ENCODE measurements around the gene THSD4.

The THSD4 gene

DNA sequence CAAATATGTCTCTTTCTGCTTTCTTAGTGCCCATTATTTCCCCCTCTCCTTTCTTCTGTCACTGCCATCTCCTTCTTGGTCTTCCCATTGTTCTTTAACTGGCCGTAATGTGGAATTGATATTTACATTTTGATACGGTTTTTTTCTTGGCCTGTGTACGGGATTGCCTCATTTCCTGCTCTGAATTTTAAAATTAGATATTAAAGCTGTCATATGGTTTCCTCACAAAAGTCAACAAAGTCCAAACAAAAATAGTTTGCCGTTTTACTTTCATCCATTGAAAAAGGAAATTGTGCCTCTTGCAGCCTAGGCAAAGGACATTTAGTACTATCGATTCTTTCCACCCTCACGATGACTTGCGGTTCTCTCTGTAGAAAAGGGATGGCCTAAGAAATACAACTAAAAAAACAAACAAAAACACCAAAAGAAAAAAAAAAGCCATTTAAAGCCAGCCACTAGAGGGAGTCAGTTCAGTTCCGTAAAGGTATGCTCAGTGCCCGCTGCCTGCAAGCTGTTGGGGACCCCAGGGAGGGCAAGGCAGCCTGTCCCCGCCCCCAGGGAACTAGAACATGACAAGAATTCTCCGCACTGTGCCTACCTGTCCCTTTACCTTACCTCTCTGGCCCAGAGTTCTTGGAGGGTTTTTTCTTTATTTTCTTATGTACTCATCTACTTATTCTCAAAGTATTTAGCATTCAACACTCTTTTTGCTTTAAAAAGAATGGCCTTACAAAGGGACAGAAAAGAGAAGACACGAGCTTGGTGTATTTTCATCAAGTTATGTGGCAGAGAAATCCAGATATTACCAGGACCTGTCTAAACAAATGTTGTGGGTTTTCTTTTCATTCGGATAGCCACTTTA lies 665.1 kb downstream of the THSD4 start:
- no peak for DNase-seq

- DNase-seq, result no peak
These were observed 666.1 kb downstream of the THSD4 start for GRCh38 chr15:71781179-71781964.

DNA sequence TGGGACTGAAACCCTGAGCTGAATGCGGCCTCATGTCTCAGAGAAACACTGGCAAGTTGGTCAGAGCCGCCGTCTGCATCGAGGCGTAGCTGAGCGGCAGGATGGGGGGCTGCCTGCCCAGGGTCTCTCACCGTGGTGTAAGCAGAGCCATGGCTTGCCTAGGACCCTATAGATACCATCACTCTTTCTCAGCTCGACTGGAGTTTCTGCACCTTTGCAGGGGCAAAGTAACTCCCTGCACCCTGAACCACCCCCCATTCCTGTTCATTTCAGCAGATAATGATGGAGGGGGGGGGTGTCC lies 666.6 kb downstream of the THSD4 start:
- DNase-seq, result no peak

- no peak for DNase-seq
These were observed 667.3 kb downstream of the THSD4 start for GRCh38 chr15:71782422-71783165.

DNA sequence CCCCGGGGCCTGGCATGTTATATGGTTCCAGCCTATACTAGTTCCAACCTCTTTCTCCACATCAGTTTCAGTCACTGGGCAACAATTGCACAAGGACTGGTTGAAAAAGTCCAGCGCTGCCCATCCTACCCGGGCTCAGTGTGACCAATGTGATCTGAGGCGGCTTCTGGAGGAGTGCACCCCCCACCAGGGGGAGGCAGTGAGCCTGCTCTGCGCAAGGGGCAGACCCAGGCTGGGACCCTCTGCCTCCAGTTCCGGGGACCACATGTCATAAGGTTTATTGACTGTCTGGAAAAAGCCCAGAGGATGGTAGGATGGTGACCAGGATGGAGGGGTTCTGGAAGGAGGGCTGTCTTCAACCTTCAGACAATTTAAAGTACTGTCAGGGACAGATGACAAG lies 669.4 kb downstream of the THSD4 start:
- no peak for DNase-seq

DNA sequence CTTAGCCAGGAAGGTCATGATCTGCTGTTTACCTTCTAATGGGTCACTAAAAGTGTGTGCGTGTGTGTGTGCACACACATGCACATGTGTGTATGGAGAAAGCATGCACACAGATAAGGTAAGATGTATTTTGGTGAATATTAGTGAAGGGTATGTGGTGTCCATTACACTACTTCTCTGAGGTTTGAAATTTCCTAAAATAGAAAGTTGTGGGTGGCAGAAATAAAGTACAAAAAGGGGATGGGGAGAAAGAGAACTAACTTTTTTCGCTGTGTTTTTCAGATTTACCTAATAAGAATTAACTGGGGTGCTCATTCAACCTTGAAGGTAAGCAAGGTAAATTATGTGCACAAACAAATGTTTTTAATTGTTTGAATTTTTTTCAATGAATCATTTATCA lies 670.7 kb downstream of the THSD4 start:
- DNase-seq, result no peak

DNA sequence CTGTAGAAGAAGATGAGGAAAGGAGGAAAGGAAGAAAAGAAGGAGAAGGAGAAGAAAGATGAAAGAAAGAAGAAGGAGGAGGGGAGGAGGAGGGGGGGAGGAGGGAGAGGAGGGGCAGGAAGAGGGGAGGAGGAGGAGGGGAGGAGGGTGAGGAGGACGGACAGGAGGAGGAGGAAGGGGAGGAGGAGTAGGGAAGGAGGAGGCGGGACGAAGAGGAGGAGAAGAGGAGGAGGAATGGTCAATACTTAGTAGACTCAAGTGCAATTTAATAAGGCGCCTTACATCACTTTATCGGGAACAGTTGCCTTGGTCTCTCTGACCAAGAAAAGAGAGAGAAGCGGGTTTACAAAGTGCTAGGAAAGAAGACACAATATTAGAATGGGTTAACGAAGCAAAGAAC lies 671.4 kb downstream of the THSD4 start:
- no peak for DNase-seq

DNA sequence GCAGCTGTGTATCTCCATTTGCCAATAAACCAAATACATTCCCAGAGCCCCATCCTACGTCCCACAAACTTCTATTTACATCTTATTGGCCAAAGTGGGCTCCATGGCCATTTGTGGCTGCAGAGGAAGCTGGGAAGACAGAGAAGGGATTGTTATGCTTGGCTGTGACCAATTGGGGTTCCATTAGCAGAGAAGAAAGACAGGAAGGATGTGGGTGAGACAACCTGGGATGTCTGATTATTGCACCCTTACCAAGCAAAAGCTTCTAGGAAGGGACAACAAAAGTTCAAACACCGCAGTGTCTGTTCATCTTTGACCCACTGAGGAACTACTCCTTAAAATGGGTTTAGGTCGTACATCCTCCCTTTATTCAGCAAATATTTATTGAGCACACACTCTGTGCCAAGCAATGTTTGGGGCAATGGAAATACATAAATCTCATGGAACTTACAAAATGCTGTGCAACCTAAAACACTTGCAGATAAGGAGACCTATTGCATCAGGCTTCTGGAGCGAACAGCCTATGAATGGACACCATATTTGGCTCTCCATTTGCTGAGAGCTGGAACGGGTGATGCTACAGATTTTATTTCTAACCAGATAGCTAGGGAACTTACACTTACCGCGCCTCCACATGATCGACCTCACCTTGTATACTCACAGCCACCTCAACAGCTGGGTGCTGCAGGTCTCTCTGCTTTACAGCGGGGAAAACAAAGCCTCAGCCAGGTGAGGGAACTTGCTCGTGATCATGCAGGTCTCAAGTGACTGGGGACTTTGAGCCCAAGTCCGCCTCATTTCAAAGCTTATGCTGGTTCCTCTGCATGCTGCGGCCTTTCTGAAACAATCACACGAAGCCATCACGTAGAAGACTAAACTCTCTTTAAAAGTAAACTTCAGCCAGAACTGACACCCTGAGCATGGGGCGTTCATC lies 673.6 kb downstream of the THSD4 start:
- DNase-seq, result no peak

DNA sequence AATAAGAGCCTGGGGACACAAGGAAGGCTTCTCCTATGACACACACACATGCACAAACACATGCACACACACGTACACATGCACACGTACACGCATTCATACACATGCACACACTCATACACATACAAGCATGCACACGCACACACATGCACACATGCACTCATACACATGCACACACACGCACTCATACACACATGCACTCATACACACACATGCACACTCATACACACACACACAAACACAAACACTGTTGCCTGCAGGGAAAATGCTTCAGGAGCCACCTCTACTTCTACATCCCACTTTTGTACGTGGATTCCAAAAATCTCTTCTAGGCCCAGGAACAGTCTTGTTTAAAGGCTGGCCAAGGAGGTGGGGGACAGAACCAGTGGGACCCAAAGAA lies 674.3 kb downstream of the THSD4 start:
- DNase-seq, result no peak

DNA sequence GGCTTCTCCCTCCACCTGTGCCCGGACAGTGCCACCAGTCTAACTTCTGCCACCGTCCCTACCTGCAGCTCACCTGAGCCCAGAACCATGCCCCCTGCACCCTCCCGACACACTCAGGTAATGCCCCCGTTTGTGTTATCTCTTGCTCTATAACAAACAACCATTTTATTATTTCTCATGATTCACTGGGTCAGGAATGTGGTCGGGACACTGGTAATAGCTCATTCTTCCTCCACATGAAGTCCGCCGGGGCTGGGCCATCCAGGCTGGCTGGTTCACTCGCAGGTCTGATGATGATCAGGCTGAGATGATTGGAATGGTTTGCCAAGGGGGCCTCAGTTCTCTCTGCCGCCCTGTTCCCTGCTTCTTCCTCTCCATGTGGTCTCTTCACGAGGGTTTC lies 674.8 kb downstream of the THSD4 start:
- DNase-seq, result no peak

- no peak for DNase-seq
These were observed 676.7 kb downstream of the THSD4 start for GRCh38 chr15:71791975-71792374.

GRCh38 chr15:71792521-71792920 lies 677.2 kb downstream of the THSD4 start:
- DNase-seq, result no peak

GRCh38 chr15:71798641-71799040 lies 683.4 kb downstream of the THSD4 start:
- DNase-seq, result no peak

DNA sequence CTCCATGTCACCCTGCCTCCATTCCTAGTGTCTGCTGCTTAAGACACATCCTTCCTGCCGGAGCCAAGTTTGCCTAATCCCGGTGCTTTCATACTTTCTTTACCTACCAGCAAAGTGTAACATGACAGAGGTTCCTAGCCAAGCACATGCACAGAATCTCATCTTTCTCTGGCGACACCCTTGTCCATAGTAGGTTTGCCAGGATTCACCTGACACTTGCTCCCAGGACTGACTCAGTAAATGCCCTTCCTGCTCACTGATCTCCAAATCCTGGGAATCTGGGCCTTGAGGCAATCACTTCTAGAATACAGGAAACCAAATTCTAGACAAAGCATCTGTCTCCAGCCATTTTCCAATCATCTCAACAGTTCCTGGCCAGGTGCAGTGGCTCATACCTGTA lies 684.9 kb downstream of the THSD4 start:
- DNase-seq, result no peak

DNA sequence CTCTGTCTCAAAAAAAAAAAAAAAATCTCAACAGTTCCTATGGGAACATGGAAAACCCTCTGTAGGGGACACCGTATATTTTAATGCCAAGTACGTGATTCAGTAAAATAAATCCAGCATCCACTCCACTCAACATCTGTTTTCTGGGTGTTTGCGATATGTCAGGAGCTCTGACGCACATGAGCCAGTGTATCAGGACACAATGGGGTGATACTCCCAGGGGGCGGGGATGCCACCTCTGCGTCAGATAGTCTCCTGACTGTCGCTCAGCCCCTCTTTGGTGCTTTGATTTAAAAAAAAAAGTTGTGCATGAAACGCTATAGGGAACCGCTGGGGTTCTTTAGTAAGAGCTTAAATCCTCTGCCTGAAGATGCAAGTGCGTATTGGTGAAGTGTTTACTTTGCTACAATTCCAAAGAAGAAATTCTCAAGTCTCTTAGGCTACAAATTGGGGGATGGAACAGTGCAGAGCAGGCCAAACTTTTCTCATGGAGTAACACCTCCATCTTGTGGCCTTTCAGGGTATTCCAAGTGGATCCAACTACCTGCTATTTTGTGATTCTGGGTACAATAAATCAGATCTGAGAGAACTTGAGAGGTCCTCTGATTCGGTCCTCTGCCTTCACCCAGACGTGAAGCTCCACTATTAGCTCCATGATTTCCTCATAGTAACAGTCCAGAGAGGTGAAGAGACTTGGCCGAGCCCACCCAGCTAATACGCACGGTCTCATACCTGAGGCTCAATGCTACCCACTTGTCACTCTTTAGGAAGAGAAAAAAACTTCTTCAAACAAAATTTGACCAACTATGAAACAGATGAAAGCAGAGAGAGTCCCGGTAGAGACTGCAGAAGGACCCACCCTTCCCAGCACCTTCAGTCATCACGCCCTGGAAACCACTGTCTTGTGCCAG lies 685.8 kb downstream of the THSD4 start:
- DNase-seq, result peak; percentile 28

- DNase-seq, result no peak
These were observed 686.8 kb downstream of the THSD4 start for GRCh38 chr15:71801935-71802655.

- no peak for DNase-seq
These were observed 687.5 kb downstream of the THSD4 start for GRCh38 chr15:71802770-71803169.

GRCh38 chr15:71804226-71804625 lies 689.0 kb downstream of the THSD4 start:
- no peak for DNase-seq

DNA sequence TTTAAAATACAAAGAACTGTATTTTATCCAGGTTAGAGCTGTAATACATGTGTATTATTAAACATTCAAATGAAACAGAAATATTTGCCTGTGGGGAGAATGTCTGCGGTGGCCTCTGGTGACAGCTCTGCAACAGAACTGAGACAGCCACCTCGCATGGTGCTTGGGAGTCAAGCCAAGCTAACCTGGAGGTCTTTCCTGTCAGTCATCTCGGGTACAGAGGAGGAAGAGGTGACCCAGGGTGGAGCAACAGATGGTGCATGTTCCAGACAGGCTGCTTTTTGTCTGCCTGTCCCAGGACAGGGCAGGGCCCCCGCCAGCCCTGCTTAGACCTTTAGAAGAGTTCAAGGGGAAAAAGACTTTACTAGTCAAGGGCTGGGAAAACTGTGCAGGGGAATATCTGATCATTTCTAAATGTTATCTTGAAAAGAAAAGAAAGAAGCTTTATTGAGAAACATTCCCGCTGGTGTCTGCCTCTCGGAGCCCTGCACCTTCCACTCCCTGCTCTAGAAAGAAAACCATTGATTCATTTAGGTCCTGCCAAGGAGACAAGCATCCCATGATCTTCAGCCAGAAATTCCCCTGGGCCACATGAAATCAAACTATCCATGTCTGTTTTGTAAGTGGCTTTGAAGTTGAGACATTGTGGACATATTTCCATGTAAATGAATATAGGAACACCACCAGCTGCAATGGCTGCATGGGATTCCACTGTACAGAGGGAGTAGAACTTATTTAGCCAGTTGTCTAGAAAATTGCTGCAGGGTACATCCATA lies 689.6 kb downstream of the THSD4 start:
- DNase-seq, result no peak

- no peak for DNase-seq
These were observed 691.2 kb downstream of the THSD4 start for GRCh38 chr15:71806452-71806931.
